HG02571 (cell line): Measurements from ENCODE around the gene WDFY2.
"Not testable (repeated sequence)": the region's sequence is repeated elsewhere in the genome, so short reads cannot be mapped to it uniquely, and the experiment has no call there.

Source experiments
- ATAC-seq: cut with Tn5 transposase; IDR thresholded peaks from one replicate; pipeline ENCODE4 v1.9.1; 2021; ENCODE audit warnings: mild to moderate bottlenecking, moderate library complexity; ENCODE audit not compliant: unreplicated experiment

Gene WDFY2

GRCh38 chr13:51628059-51628852 is 44.0 kb downstream of the WDFY2 start:
- no peak for ATAC-seq

GRCh38 chr13:51629491-51630287 is 45.4 kb downstream of the WDFY2 start:
- no peak for ATAC-seq

GRCh38 chr13:51630288-51630615 is 46.0 kb downstream of the WDFY2 start:
- no peak for ATAC-seq

- ATAC-seq = no peak
Measured at GRCh38 chr13:51632591-51633362, 48.5 kb downstream of the WDFY2 start.

- no peak for ATAC-seq
Measured at GRCh38 chr13:51635137-51635878, 51.0 kb downstream of the WDFY2 start.

GRCh38 chr13:51636349-51636890 is 52.2 kb downstream of the WDFY2 start:
- ATAC-seq = no peak

GRCh38 chr13:51637852-51638215 is 53.6 kb downstream of the WDFY2 start:
- no peak for ATAC-seq

- no peak for ATAC-seq
Measured at GRCh38 chr13:51638216-51638871, 54.1 kb downstream of the WDFY2 start.

- ATAC-seq = no peak
Measured at GRCh38 chr13:51639171-51639570, 54.9 kb downstream of the WDFY2 start.

GRCh38 chr13:51640696-51641095 is 56.4 kb downstream of the WDFY2 start:
- not testable (repeated sequence) for ATAC-seq

GRCh38 chr13:51643105-51643881 is 59.0 kb downstream of the WDFY2 start:
- no peak for ATAC-seq

- ATAC-seq = no peak
Measured at GRCh38 chr13:51643882-51644281, 59.6 kb downstream of the WDFY2 start.

- no peak for ATAC-seq
Measured at GRCh38 chr13:51644654-51645053, 60.4 kb downstream of the WDFY2 start.

GRCh38 chr13:51645154-51645650 is 60.9 kb downstream of the WDFY2 start:
- no peak for ATAC-seq

GRCh38 chr13:51645761-51646670 is 61.8 kb downstream of the WDFY2 start:
- ATAC-seq = no peak

- no peak for ATAC-seq
Measured at GRCh38 chr13:51647067-51647466, 62.8 kb downstream of the WDFY2 start.

GRCh38 chr13:51652193-51652592 is 67.9 kb downstream of the WDFY2 start:
- not testable (repeated sequence) for ATAC-seq
